ENCODE results near the gene TESK2. TPM values are rescaled to one million over a fixed set of nuclear protein-coding genes. Genes with fewer than 3 reads are reported as not detected.
A peak's percentile ranks its signal among the peaks of the same experiment; 100 is the strongest.

The TESK2 gene
- total RNA-seq, 1 donor from 2014 or later: 1.9 TPM

- H3K27me3 Mint-ChIP-seq (ENCODE audit: low read depth): no peaks in the 10 kb centered on the region
- TF ChIP-seq CTCF (conservative IDR thresholded peaks at IDR 0.05): no peak
- H3K4me1 Mint-ChIP-seq: peaks cover 37% of the 10 kb centered on the region
- peaks cover 5% of the 10 kb centered on the region for H3K36me3 Mint-ChIP-seq (ENCODE audit: low read depth)
- no peaks in the 10 kb centered on the region for H3K9me3 Mint-ChIP-seq
- H3K4me3 Mint-ChIP-seq: peak overlapping the region; percentile 54
- no peak for DNase-seq (ENCODE audit: low read depth, low spot score)
- H3K27ac Mint-ChIP-seq (ENCODE audit: unreplicated experiment): no peak overlapping the region
Observed at GRCh38 chr1:45328680-45329079, 162.3 kb downstream of the TESK2 start.

- Mint-ChIP-seq H3K36me3 (ENCODE audit: low read depth) (peaks cover 5% of the 10 kb centered on the region), H3K27me3 (ENCODE audit: low read depth) (no peaks in the 10 kb centered on the region), H3K4me3 (peak overlapping the region; percentile 62), H3K27ac (ENCODE audit: unreplicated experiment) (peak overlapping the region; percentile 12), H3K4me1 (peaks cover 37% of the 10 kb centered on the region), H3K9me3 (no peaks in the 10 kb centered on the region)
- no peak for DNase-seq (ENCODE audit: low read depth, low spot score)
- TF ChIP-seq CTCF (conservative IDR thresholded peaks at IDR 0.05): no peak
Observed at GRCh38 chr1:45327644-45328515, 163.1 kb downstream of the TESK2 start.

GRCh38 chr1:45326627-45327623 is 164.0 kb downstream of the TESK2 start, which contains the start of gene HPDL:
Gene HPDL (plus strand): TSS chr1:45326895. CDS start chr1:45327149, 254 bp downstream.
- H3K4me1 Mint-ChIP-seq: peaks cover 39% of the 10 kb centered on the region
- H3K36me3 Mint-ChIP-seq (ENCODE audit: low read depth): peaks cover 5% of the 10 kb centered on the region
- DNase-seq (ENCODE audit: low read depth, low spot score): peak; percentile 63

GRCh38 chr1:45325851-45326506 is 165.0 kb downstream of the TESK2 start:
- no peaks in the 10 kb centered on the region for H3K9me3 Mint-ChIP-seq
- H3K36me3 Mint-ChIP-seq (ENCODE audit: low read depth): peaks cover 5% of the 10 kb centered on the region
- no peak for DNase-seq (ENCODE audit: low read depth, low spot score)
- peak overlapping the region; percentile 95 for H3K27ac Mint-ChIP-seq (ENCODE audit: unreplicated experiment)
- no peaks in the 10 kb centered on the region for H3K27me3 Mint-ChIP-seq (ENCODE audit: low read depth)
- H3K4me3 Mint-ChIP-seq: peak overlapping the region; percentile 82
- peaks cover 45% of the 10 kb centered on the region for H3K4me1 Mint-ChIP-seq
- TF ChIP-seq CTCF (conservative IDR thresholded peaks at IDR 0.05): no peak

More at GRCh38 chr1:45326627-45327623, 164.0 kb downstream of the TESK2 start, which contains the start of gene HPDL:
- Mint-ChIP-seq H3K27me3 (ENCODE audit: low read depth) (no peaks in the 10 kb centered on the region), H3K9me3 (no peaks in the 10 kb centered on the region), H3K27ac (ENCODE audit: unreplicated experiment) (peak within 1 kb of the TSS; percentile 95), H3K4me3 (peak within 1 kb of the TSS; percentile 82)
- TF ChIP-seq CTCF (conservative IDR thresholded peaks at IDR 0.05): no peak
